ENCODE results near the gene GVQW3.

DNA sequence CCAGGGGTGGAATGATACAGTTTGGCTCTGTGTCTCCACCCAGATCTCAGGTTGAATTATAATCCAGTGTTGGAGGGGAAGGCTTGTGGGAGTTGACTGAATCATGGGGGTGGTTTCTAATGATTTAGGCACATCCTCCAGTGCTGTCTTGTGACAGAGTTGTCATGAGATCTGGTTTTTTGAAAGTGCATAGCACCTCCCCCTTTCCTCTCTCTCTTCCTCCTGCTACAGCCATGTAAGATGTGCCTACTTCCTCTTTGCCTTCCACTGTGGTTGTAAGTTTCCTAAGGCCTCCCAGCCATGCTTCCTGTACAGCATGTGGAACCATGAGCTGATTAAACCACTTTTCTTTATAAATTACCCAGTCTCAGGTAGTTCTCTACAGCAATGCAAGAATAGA lies 45.3 kb upstream of the GVQW3 start:
- TF ChIP-seq, protein P1, sequence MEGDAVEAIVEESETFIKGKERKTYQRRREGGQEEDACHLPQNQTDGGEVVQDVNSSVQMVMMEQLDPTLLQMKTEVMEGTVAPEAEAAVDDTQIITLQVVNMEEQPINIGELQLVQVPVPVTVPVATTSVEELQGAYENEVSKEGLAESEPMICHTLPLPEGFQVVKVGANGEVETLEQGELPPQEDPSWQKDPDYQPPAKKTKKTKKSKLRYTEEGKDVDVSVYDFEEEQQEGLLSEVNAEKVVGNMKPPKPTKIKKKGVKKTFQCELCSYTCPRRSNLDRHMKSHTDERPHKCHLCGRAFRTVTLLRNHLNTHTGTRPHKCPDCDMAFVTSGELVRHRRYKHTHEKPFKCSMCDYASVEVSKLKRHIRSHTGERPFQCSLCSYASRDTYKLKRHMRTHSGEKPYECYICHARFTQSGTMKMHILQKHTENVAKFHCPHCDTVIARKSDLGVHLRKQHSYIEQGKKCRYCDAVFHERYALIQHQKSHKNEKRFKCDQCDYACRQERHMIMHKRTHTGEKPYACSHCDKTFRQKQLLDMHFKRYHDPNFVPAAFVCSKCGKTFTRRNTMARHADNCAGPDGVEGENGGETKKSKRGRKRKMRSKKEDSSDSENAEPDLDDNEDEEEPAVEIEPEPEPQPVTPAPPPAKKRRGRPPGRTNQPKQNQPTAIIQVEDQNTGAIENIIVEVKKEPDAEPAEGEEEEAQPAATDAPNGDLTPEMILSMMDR (IDR thresholded peaks at IDR 0.05): no peak
- TF ChIP-seq POLR2A (IDR thresholded peaks at IDR 0.05): no peak

Measured in thyroid gland (tissue), 4 donors.